HL-60 (cell line): Measurements from ENCODE around the gene KCTD15.
A peak's percentile ranks its signal among the peaks of the same experiment; 100 is the strongest.

ENCODE experiments used
- DNase-seq, 2 experiments: peaks; one replicate each; pipeline ENCODE4 v3.0.0-alpha.2; 2010 to 2020; ENCODE audit warnings: low read depth in 1 of 2, low spot score in 1 of 2
- H3K27ac ChIP-seq: fragments of 250-450 bp; sonication (Bioruptor Pico); replicated peaks from 2 replicates; pipeline ENCODE4 v1.5.1; 2020; ENCODE audit warnings: mild to moderate bottlenecking, moderate library complexity
- H3K27me3 ChIP-seq: fragments of 250-450 bp; sonication (Bioruptor Pico); 2 replicates; pipeline ENCODE4 v1.5.1; 2021; ENCODE audit warnings: mild to moderate bottlenecking, moderate library complexity; ENCODE audit not compliant: insufficient read depth, poor library complexity, severe bottlenecking
- H3K4me3 ChIP-seq: replicated peaks from 2 replicates; pipeline ENCODE4 v1.5.1; 2011; ENCODE audit warnings: mild to moderate bottlenecking, control low read depth, low read length; ENCODE audit not compliant: insufficient read depth
- GABPA ChIP-seq: IDR thresholded peaks from 2 replicates; pipeline ENCODE4 v1.6.1; 2012; ENCODE audit warnings: low read depth
- POLR2AphosphoS5 ChIP-seq: IDR thresholded peaks from 2 replicates; pipeline ENCODE4 v1.6.1; 2012; ENCODE audit warnings: low read depth
- SPI1 ChIP-seq: IDR thresholded peaks from 2 replicates; pipeline ENCODE4 v1.6.1; 2012; ENCODE audit warnings: low read depth, mild to moderate bottlenecking, borderline replicate concordance
- TF ChIP-seq, protein P1 (sequence below): IDR thresholded peaks from one replicate; pipeline ENCODE4 v1.5.1; 2011; ENCODE audit warnings: low read length, control low read depth, inconsistent platforms; ENCODE audit not compliant: insufficient read depth
- TF ChIP-seq, protein P2 (sequence below): IDR thresholded peaks from 2 replicates; pipeline ENCODE4 v1.6.1; 2012; ENCODE audit warnings: low read depth; ENCODE audit not compliant: insufficient replicate concordance

KCTD15 gene

GRCh38 chr19:33819506-33819879, 22.8 kb downstream of the KCTD15 start:
- TF ChIP-seq SPI1 (no peak), GABPA (no peak), POLR2AphosphoS5 (no peak)
- TF ChIP-seq, protein P1, sequence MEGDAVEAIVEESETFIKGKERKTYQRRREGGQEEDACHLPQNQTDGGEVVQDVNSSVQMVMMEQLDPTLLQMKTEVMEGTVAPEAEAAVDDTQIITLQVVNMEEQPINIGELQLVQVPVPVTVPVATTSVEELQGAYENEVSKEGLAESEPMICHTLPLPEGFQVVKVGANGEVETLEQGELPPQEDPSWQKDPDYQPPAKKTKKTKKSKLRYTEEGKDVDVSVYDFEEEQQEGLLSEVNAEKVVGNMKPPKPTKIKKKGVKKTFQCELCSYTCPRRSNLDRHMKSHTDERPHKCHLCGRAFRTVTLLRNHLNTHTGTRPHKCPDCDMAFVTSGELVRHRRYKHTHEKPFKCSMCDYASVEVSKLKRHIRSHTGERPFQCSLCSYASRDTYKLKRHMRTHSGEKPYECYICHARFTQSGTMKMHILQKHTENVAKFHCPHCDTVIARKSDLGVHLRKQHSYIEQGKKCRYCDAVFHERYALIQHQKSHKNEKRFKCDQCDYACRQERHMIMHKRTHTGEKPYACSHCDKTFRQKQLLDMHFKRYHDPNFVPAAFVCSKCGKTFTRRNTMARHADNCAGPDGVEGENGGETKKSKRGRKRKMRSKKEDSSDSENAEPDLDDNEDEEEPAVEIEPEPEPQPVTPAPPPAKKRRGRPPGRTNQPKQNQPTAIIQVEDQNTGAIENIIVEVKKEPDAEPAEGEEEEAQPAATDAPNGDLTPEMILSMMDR = no peak
- TF ChIP-seq, protein P2, sequence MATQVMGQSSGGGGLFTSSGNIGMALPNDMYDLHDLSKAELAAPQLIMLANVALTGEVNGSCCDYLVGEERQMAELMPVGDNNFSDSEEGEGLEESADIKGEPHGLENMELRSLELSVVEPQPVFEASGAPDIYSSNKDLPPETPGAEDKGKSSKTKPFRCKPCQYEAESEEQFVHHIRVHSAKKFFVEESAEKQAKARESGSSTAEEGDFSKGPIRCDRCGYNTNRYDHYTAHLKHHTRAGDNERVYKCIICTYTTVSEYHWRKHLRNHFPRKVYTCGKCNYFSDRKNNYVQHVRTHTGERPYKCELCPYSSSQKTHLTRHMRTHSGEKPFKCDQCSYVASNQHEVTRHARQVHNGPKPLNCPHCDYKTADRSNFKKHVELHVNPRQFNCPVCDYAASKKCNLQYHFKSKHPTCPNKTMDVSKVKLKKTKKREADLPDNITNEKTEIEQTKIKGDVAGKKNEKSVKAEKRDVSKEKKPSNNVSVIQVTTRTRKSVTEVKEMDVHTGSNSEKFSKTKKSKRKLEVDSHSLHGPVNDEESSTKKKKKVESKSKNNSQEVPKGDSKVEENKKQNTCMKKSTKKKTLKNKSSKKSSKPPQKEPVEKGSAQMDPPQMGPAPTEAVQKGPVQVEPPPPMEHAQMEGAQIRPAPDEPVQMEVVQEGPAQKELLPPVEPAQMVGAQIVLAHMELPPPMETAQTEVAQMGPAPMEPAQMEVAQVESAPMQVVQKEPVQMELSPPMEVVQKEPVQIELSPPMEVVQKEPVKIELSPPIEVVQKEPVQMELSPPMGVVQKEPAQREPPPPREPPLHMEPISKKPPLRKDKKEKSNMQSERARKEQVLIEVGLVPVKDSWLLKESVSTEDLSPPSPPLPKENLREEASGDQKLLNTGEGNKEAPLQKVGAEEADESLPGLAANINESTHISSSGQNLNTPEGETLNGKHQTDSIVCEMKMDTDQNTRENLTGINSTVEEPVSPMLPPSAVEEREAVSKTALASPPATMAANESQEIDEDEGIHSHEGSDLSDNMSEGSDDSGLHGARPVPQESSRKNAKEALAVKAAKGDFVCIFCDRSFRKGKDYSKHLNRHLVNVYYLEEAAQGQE = no peak
- Histone ChIP-seq H3K27me3 (no peaks in the 10 kb centered on the region), H3K4me3 (0 out of 2 replicates have a peak overlapping the region, but pooled peaks have one; percentile 9), H3K27ac (peak overlapping the region; percentile 93)
- no peak for DNase-seq

- peak; percentile 92 to 98 for DNase-seq
- TF ChIP-seq GABPA (no peak), POLR2AphosphoS5 (peak; percentile 71), SPI1 (no peak)
- TF ChIP-seq, protein P2 = peak; percentile 33
- TF ChIP-seq, protein P1 = no peak
- Histone ChIP-seq H3K27me3 (no peaks in the 10 kb centered on the region), H3K4me3 (peak overlapping the region; percentile 41), H3K27ac (peak overlapping the region; percentile 93)
Measured at GRCh38 chr19:33819880-33820781, 23.5 kb downstream of the KCTD15 start.

GRCh38 chr19:33821871-33822270, 25.2 kb downstream of the KCTD15 start:
- TF ChIP-seq POLR2AphosphoS5 = no peak
- TF ChIP-seq, protein P1 = no peak

GRCh38 chr19:33823341-33823740, 26.7 kb downstream of the KCTD15 start:
- Histone ChIP-seq H3K27ac (no peak overlapping the region), H3K4me3 (no peak overlapping the region), H3K27me3 (no peaks in the 10 kb centered on the region)
- TF ChIP-seq SPI1 (no peak), POLR2AphosphoS5 (no peak), GABPA (no peak)
- TF ChIP-seq, protein P1 = no peak
- TF ChIP-seq, protein P2 = no peak
- no peak for DNase-seq

More at GRCh38 chr19:33821871-33822270, 25.2 kb downstream of the KCTD15 start:
- Histone ChIP-seq H3K4me3 (no peak overlapping the region), H3K27ac (no peak overlapping the region), H3K27me3 (no peaks in the 10 kb centered on the region)
- no peak for DNase-seq
